IMR-90 (cell line): ENCODE results near the gene RPS6KA2. TPM values are rescaled to one million over a fixed set of nuclear protein-coding genes. Genes with fewer than 3 reads are reported as not detected.

Experiments
- ATAC-seq: fragments of 200-7000 bp; cut with Tn5 transposase; 2 replicates; pipeline ENCODE4 v1.9.1; 2020; ENCODE audit warnings: low read depth, mild to moderate bottlenecking, moderate library complexity
- BruUV-seq: library from RNA; stranded (reverse); fragments of 400-500 nt; replicated peaks from 2 replicates; lab custom pipeline; 2021; lab: Mats Ljungman, UMichigan
- CTCF ChIA-PET: fragments of 300-600 bp; formaldehyde crosslinking; extraction: SDS; loops from one replicate; lab custom pipeline; 2021; ENCODE audit warnings: antibody characterized with exemption; lab: Yijun Ruan, JAX
- POLR2A ChIA-PET: fragments of 300-600 bp; sonication (Branson Sonifier 250); formaldehyde crosslinking; loops from one replicate; lab custom pipeline; 2022; ENCODE audit warnings: antibody characterized with exemption; ENCODE audit not compliant: unreplicated experiment; lab: Charles Lee
- DNase-seq: peaks from one replicate; pipeline ENCODE4 v3.0.0; 2013
- H2AFZ ChIP-seq: replicated peaks from 2 replicates; pipeline ENCODE3; 2013; ENCODE audit warnings: low read length, mild to moderate bottlenecking; ENCODE audit not compliant: poor library complexity
- H2AK5ac ChIP-seq: 2 replicates; pipeline ENCODE4 v1.6.1; 2013; ENCODE audit warnings: low read depth, low read length, inconsistent platforms
- H2AK9ac ChIP-seq: replicated peaks from 2 replicates; pipeline ENCODE3; 2013; ENCODE audit warnings: mild to moderate bottlenecking, low read depth, low read length, moderate library complexity; ENCODE audit not compliant: poor library complexity
- H2BK120ac ChIP-seq: 2 replicates; pipeline ENCODE4 v1.6.1; 2013; ENCODE audit warnings: low read depth, low read length, inconsistent platforms
- H2BK15ac ChIP-seq: 3 replicates; pipeline ENCODE4 v1.6.1; 2013; ENCODE audit warnings: low read depth, low read length, inconsistent platforms
- H2BK20ac ChIP-seq: 2 replicates; pipeline ENCODE4 v1.6.1; 2013; ENCODE audit warnings: low read depth, mild to moderate bottlenecking, inconsistent platforms, low read length, moderate library complexity
- H2BK5ac ChIP-seq: 2 replicates; pipeline ENCODE4 v1.6.1; 2013; ENCODE audit warnings: mild to moderate bottlenecking, low read depth, low read length, inconsistent platforms; ENCODE audit not compliant: poor library complexity, severe bottlenecking
- H3K14ac ChIP-seq: replicated peaks from 2 replicates; pipeline ENCODE4 v1.6.1; 2013; ENCODE audit warnings: low read depth, low read length, inconsistent platforms
- H3K18ac ChIP-seq: 2 replicates; pipeline ENCODE4 v1.6.1; 2013; ENCODE audit warnings: low read depth, low read length, control low read depth
- H3K23ac ChIP-seq: 2 replicates; pipeline ENCODE4 v1.6.1; 2013; ENCODE audit warnings: low read depth, low read length, inconsistent platforms
- H3K27ac ChIP-seq: 2 replicates; pipeline ENCODE4 v1.5.1; 2013; ENCODE audit warnings: mild to moderate bottlenecking, control low read depth, low read length; ENCODE audit not compliant: insufficient read depth
- H3K27me3 ChIP-seq: 2 replicates; pipeline ENCODE4 v1.6.1; 2013; ENCODE audit warnings: low read length; ENCODE audit not compliant: control insufficient read depth, insufficient read depth
- H3K36me3 ChIP-seq: 2 replicates; pipeline ENCODE4 v1.6.1; 2013; ENCODE audit warnings: low read length, mixed read lengths; ENCODE audit not compliant: control insufficient read depth, insufficient read depth
- H3K4ac ChIP-seq: 2 replicates; pipeline ENCODE4 v1.6.1; 2013; ENCODE audit warnings: low read depth, low read length, inconsistent platforms
- H3K4me1 ChIP-seq: 2 replicates; pipeline ENCODE4 v1.6.1; 2013; ENCODE audit warnings: low read length, mixed read lengths; ENCODE audit not compliant: control insufficient read depth, insufficient read depth
- H3K4me2 ChIP-seq: 2 replicates; pipeline ENCODE4 v1.6.1; 2013; ENCODE audit warnings: low read depth, mild to moderate bottlenecking, control low read depth, low read length, moderate library complexity
- H3K4me3 ChIP-seq: 2 replicates; pipeline ENCODE4 v1.5.1; 2013; ENCODE audit warnings: low read depth, mild to moderate bottlenecking, control low read depth, low read length, moderate library complexity; ENCODE audit not compliant: insufficient read depth
- H3K56ac ChIP-seq: 2 replicates; pipeline ENCODE4 v1.6.1; 2013; ENCODE audit warnings: low read length, inconsistent platforms; ENCODE audit not compliant: insufficient read depth; ENCODE audit errors: extremely low read depth
- H3K79me1 ChIP-seq, 2 experiments: 2 replicates each; pipeline ENCODE4 v1.6.1; 2013; ENCODE audit warnings: low read length in 2 of 2, inconsistent platforms in 1 of 2, low read depth in 1 of 2
- H3K9ac ChIP-seq: 2 replicates; pipeline ENCODE4 v1.6.1; 2013; ENCODE audit warnings: low read depth, low read length, control low read depth
- H3K9me1 ChIP-seq: 2 replicates; pipeline ENCODE4 v1.6.1; 2013; ENCODE audit warnings: low read length, inconsistent platforms; ENCODE audit not compliant: insufficient read depth
- H3K9me3 ChIP-seq: 2 replicates; pipeline ENCODE4 v1.6.1; 2013; ENCODE audit warnings: low read length; ENCODE audit not compliant: control insufficient read depth, insufficient read depth
- H4K20me1 ChIP-seq: 2 replicates; pipeline ENCODE4 v1.6.1; 2013; ENCODE audit warnings: low read length, inconsistent platforms; ENCODE audit not compliant: insufficient read depth
- H4K5ac ChIP-seq: 2 replicates; pipeline ENCODE4 v1.6.1; 2013; ENCODE audit warnings: mild to moderate bottlenecking, low read depth, low read length, control low read depth
- H4K8ac ChIP-seq, 2 experiments: 2 replicates each; pipeline ENCODE4 v1.6.1; 2013; ENCODE audit warnings: low read depth in 2 of 2, low read length in 2 of 2, control low read depth in 1 of 2, inconsistent platforms in 1 of 2
- H4K91ac ChIP-seq: 2 replicates; pipeline ENCODE4 v1.6.1; 2013; ENCODE audit warnings: low read depth, low read length, inconsistent platforms; ENCODE audit not compliant: insufficient read depth
- BHLHE40 ChIP-seq: fragments of 150-350 bp; IDR thresholded peaks from 2 replicates; pipeline ENCODE4 v1.6.1; 2016; ENCODE audit warnings: mild to moderate bottlenecking, low read depth, low read length
- CEBPB ChIP-seq: IDR thresholded peaks from 2 replicates; pipeline ENCODE4 v1.6.1; 2012; ENCODE audit warnings: low read depth, low read length, improper control_type of control experiment
- CHD1 ChIP-seq: IDR thresholded peaks from 2 replicates; pipeline ENCODE4 v1.6.1; 2012; ENCODE audit warnings: low read depth, low read length, improper control_type of control experiment
- MAFK ChIP-seq: IDR thresholded peaks from 2 replicates; pipeline ENCODE4 v1.6.1; 2012; ENCODE audit warnings: low read depth, low read length, improper control_type of control experiment
- MAZ ChIP-seq: IDR thresholded peaks from 2 replicates; pipeline ENCODE4 v1.6.1; 2012; ENCODE audit warnings: low read depth, mild to moderate bottlenecking, low read length, improper control_type of control experiment, moderate library complexity, borderline replicate concordance
- MXI1 ChIP-seq: IDR thresholded peaks from 2 replicates; pipeline ENCODE4 v1.6.1; 2012; ENCODE audit warnings: low read depth, mild to moderate bottlenecking, low read length, moderate library complexity, borderline replicate concordance
- POLR2A ChIP-seq: IDR thresholded peaks from 2 replicates; pipeline ENCODE4 v1.6.1; 2012; ENCODE audit warnings: mild to moderate bottlenecking, low read depth, low read length
- RAD21 ChIP-seq: IDR thresholded peaks from 2 replicates; pipeline ENCODE4 v1.6.1; 2012; ENCODE audit warnings: low read length, improper control_type of control experiment
- RFX5 ChIP-seq: IDR thresholded peaks from 2 replicates; pipeline ENCODE4 v1.8.0; 2012; ENCODE audit warnings: low read depth, mild to moderate bottlenecking, low read length, moderate library complexity
- SMC3 ChIP-seq: fragments of 150-350 bp; IDR thresholded peaks from 2 replicates; pipeline ENCODE4 v1.6.1; 2016; ENCODE audit warnings: low read depth, mild to moderate bottlenecking, antibody characterized with exemption, low read length, moderate library complexity
- WGBS, 2 experiments: methylation state at CpG; one replicate each; pipeline versions ENCODE4 v1.1.5 to v1.1.7; 2013; ENCODE audit warnings: missing lambda C conversion rate in 2 of 2; ENCODE audit not compliant: insufficient read length in 1 of 2; ENCODE audit errors: extremely low coverage in 2 of 2; 5-methylcytosine and 5-hydroxymethylcytosine counted together
- dilution Hi-C: fragments of 300-500 bp; cut with HindIII; formaldehyde crosslinking; loops from one replicate; pipeline ENCODE4 v1.14.3; 2018; ENCODE audit warnings: low sequenced_read_pairs; ENCODE audit not compliant: unreplicated experiment
- in situ Hi-C: fragments of 300-500 bp; cut with MboI; formaldehyde crosslinking; loops from 3 replicates; pipeline ENCODE4 v1.14.3; 2019; ENCODE audit warnings: low sequenced_read_pairs, inconsistent platforms, mixed read lengths
- intact Hi-C: fragments of 100-400 bp; cut with micrococcal nuclease; formaldehyde crosslinking; loops from 2 replicates; pipeline ENCODE4 v1.10.0; 2022
- polyA plus RNA-seq, 3 experiments: library from polyadenylated mRNA; depleted of rRNA; stranded (reverse); fragments of >200 nt; gene quantifications; 2 replicates each; pipeline ENCODE4 v1.2.3, GENCODE V29; 2012; ENCODE audit warnings: low replicate concordance in 1 of 3
- total RNA-seq: library from RNA; depleted of rRNA; stranded (reverse); fragments of >200 nt; gene quantifications from 2 replicates; pipeline ENCODE4 v1.2.3, GENCODE V29; 2012
- TF ChIP-seq, protein P1 (sequence below): fragments of 150-350 bp; IDR thresholded peaks from 2 replicates; pipeline ENCODE4 v1.6.1; 2016; ENCODE audit warnings: low read depth, mild to moderate bottlenecking, low read length, moderate library complexity, borderline replicate concordance
- TF ChIP-seq, protein P2 (sequence below): fragments of 150-350 bp; IDR thresholded peaks from 2 replicates; pipeline ENCODE4 v1.6.1; 2017; ENCODE audit warnings: mild to moderate bottlenecking, antibody characterized with exemption, low read length, low read depth

Gene RPS6KA2
- total and polyA plus RNA-seq, 2 of the 4 experiments (the other 2 are of a cell fraction): 26.9 to 31.3 TPM

DNA sequence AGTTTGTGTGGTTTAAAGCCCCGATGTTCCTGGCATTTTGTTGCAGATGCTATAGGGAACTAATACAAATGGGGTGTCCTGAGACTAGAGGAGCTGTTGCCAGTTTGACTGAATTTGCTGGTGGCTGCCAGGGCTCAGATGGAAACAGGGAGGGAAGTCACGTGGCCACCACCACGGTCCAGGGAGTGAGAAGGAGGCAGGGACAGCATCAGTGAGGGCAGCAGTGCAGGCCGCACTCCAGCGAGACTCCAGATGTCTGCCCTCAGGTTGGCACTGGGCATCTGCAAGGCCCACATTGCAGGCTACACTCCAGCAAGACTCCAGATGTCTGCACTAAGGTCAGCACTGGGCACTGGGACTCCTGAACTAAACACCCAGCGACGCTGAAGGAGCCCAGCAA, 126.8 kb downstream of the RPS6KA2 start:
- Histone ChIP-seq H4K5ac (no peak overlapping the region), H3K9me3 (no peaks in the 10 kb centered on the region), H2BK15ac (no peak overlapping the region), H2AFZ (no peak overlapping the region), H2BK120ac (no peak overlapping the region), H3K36me3 (peaks cover 82% of the 10 kb centered on the region), H3K9ac (no peak overlapping the region), H3K27ac (no peak overlapping the region), H3K23ac (no peak overlapping the region), H4K91ac (no peak overlapping the region), H3K27me3 (no peaks in the 10 kb centered on the region), H2BK5ac (no peak overlapping the region), H2AK9ac (no peak overlapping the region), H3K4me3 (no peak overlapping the region), H3K14ac (no peak overlapping the region), H3K56ac (no peak overlapping the region), H4K8ac (no peak overlapping the region), H3K18ac (no peak overlapping the region), H2BK20ac (no peak overlapping the region), H3K4me2 (no peak overlapping the region), H3K79me1 (no peaks in the 10 kb centered on the region), H3K4me1 (no peaks in the 10 kb centered on the region), H3K9me1 (no peaks in the 10 kb centered on the region; the same call in 1 of the 2 replicates), H2AK5ac (no peak overlapping the region), H3K4ac (no peak overlapping the region), H4K20me1 (no peaks in the 10 kb centered on the region; the same call in 1 of the 2 replicates)
- intact Hi-C loops (no loop called here), in situ Hi-C loops (no loop called here), dilution Hi-C loops (no loop called here)
- no peak for TF ChIP-seq SMC3
- TF ChIP-seq CEBPB: no peak
- TF ChIP-seq MAZ: no peak
- TF ChIP-seq, protein P1, sequence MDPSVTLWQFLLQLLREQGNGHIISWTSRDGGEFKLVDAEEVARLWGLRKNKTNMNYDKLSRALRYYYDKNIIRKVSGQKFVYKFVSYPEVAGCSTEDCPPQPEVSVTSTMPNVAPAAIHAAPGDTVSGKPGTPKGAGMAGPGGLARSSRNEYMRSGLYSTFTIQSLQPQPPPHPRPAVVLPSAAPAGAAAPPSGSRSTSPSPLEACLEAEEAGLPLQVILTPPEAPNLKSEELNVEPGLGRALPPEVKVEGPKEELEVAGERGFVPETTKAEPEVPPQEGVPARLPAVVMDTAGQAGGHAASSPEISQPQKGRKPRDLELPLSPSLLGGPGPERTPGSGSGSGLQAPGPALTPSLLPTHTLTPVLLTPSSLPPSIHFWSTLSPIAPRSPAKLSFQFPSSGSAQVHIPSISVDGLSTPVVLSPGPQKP: no peak
- no peak for TF ChIP-seq RFX5
- no peak for TF ChIP-seq CHD1
- no peak for TF ChIP-seq BHLHE40
- TF ChIP-seq POLR2A: no peak
- TF ChIP-seq, protein P2, sequence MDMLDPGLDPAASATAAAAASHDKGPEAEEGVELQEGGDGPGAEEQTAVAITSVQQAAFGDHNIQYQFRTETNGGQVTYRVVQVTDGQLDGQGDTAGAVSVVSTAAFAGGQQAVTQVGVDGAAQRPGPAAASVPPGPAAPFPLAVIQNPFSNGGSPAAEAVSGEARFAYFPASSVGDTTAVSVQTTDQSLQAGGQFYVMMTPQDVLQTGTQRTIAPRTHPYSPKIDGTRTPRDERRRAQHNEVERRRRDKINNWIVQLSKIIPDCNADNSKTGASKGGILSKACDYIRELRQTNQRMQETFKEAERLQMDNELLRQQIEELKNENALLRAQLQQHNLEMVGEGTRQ: no peak
- TF ChIP-seq RAD21: no peak
- no peak for TF ChIP-seq MXI1
- no peak for TF ChIP-seq MAFK
- no peak for ATAC-seq
- BruUV-seq: no TSS peak
- POLR2A ChIA-PET: no interaction called here
- no peak for DNase-seq
- CTCF ChIA-PET: no interaction called here
- WGBS, 2 experiments: 60% methylated on average over 7 of the region's 7 CpGs; no CpG with 5 or more reads in 1 of the 2 experiments
